ENCODE measurements around the gene DHX15. TPM values are rescaled to one million over a fixed set of nuclear protein-coding genes. Genes with fewer than 3 reads are reported as not detected.
"Not testable (repeated sequence)": the region's sequence is repeated elsewhere in the genome, so short reads cannot be mapped to it uniquely, and the experiment has no call there.

The DHX15 gene
- total and polyA plus RNA-seq, 11 donors = 24.0 to 67.8 (median 55.3) TPM

DNA sequence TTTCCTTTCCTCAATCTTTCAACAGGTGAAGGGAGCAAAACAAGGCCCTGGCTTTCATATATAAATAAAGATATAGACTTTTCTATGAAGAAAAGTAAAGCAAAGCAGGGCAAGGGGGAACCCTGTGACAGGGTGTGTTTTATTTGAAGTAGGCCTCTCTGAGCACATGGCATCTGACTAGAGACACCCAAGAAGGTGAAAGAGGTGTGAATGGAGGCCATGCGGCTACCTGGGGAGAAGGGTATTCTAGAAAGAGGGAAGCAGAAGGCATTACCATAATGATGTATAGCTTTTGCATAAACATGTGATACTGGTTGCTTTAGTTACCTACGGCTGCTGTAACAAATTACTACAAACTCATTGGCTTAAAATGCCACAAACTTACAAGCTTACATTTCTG, 75.8 kb downstream of the DHX15 start:
- 95 to 98% (median 97%) methylated on average over 2 of the region's 2 CpGs for WGBS, 4 donors
- H3K9me3 ChIP-seq = no peaks in the 10 kb centered on the region
- intact Hi-C loops (cut with DNase I) = no loop called here
- no peaks in the 10 kb centered on the region for H3K27me3 ChIP-seq
- DNase-seq (no peak), ATAC-seq (no peak)
- no peak for TF ChIP-seq POLR2A (IDR thresholded peaks at IDR 0.05)
- TF ChIP-seq, protein P1, sequence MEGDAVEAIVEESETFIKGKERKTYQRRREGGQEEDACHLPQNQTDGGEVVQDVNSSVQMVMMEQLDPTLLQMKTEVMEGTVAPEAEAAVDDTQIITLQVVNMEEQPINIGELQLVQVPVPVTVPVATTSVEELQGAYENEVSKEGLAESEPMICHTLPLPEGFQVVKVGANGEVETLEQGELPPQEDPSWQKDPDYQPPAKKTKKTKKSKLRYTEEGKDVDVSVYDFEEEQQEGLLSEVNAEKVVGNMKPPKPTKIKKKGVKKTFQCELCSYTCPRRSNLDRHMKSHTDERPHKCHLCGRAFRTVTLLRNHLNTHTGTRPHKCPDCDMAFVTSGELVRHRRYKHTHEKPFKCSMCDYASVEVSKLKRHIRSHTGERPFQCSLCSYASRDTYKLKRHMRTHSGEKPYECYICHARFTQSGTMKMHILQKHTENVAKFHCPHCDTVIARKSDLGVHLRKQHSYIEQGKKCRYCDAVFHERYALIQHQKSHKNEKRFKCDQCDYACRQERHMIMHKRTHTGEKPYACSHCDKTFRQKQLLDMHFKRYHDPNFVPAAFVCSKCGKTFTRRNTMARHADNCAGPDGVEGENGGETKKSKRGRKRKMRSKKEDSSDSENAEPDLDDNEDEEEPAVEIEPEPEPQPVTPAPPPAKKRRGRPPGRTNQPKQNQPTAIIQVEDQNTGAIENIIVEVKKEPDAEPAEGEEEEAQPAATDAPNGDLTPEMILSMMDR (IDR thresholded peaks at IDR 0.05) = no peak
- H3K27ac ChIP-seq = no peak overlapping the region
- no peak overlapping the region for H3K4me3 ChIP-seq
- peaks cover 0 to 2% (median 0%) of the 10 kb centered on the region in 9 donors for H3K36me3 ChIP-seq
- H3K4me1 ChIP-seq = no peaks in the 10 kb centered on the region

DNA sequence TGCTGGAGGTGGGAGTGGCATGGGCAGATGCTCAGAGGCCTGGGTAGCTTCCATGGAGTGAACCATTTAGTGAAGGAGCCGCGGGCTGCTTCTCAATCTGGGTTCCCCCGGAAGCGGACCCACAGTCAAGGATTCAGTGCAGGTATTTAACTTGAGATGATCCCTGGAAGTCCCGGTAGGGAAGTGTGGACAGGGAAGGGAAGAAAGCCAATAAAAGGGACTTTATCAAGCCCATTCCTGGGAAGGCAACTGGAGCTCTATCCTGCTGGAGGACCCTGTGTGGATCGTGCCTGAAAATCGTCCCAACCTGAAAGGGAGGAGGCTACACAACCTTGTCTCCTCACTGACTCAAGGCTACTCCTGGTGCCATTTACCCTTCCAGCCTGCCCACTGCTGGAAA, 76.9 kb downstream of the DHX15 start:
- no peaks in the 10 kb centered on the region for H3K4me1 ChIP-seq
- H3K4me3 ChIP-seq = no peak overlapping the region
- no peaks in the 10 kb centered on the region for H3K27me3 ChIP-seq
- H3K9me3 ChIP-seq = no peaks in the 10 kb centered on the region
- ATAC-seq (no peak), DNase-seq (no peak)
- no peak overlapping the region for H3K27ac ChIP-seq
- no peaks in the 10 kb centered on the region for H3K36me3 ChIP-seq
- intact Hi-C loops (cut with DNase I) = no loop called here
- TF ChIP-seq, protein P1 (IDR thresholded peaks at IDR 0.05) = no peak
- TF ChIP-seq POLR2A (IDR thresholded peaks at IDR 0.05) = no peak
- 87 to 91% (median 88%) methylated on average over 7 of the region's 7 CpGs for WGBS, 4 donors

DNA sequence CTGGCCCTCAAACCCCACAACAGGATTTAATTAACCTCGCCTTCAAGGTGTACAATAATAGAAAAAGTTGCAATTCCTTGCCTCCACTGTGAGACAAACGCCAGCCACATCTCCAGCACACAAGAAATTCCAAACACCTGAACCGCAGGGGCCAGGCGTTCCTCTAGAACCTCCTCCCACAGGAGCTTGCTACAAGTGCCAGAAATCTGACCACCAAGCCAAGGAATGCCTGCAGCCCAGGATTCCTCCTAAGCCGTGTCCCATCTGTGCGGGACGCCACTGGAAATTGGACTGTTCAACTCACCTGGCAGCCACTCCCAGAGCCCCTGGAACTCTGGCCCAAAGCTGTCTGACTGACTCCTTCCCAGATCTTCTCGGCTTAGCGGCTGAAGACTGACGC, 81.3 kb downstream of the DHX15 start:
- H3K4me3 ChIP-seq; intact Hi-C loops (cut with DNase I); ATAC-seq; H3K27ac ChIP-seq; H3K36me3 ChIP-seq; H3K27me3 ChIP-seq; H3K4me1 ChIP-seq; DNase-seq; H3K9me3 ChIP-seq: not testable (repeated sequence)
- WGBS, 4 donors = 89 to 92% (median 92%) methylated on average over 10 of the region's 10 CpGs

DNA sequence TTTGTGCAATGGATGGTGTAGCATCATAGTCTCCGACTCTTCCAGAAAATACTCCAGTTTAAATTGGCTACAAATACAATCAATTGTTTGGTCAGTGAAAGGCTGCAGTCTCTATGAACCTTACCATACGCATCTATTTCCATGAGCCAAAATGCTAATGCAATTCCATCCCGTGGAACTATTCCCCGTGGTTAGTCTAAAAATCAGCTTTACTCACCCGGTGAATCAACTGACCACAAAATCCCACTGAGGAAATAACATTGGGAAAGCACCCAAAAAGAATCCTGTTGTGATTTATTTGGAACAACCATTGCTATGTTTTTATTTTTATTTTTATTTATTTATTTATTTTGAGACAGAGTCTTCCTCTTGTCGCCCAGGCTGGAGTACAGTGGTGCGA, 87.1 kb downstream of the DHX15 start:
- WGBS, 4 donors = 88 to 94% (median 91%) methylated on average over 7 of the region's 7 CpGs
- DNase-seq (no peak), ATAC-seq (no peak)
- no peak overlapping the region for H3K4me3 ChIP-seq
- H3K36me3 ChIP-seq = no peaks in the 10 kb centered on the region
- H3K27ac ChIP-seq = no peak overlapping the region
- no peaks in the 10 kb centered on the region for H3K27me3 ChIP-seq
- intact Hi-C loops (cut with DNase I) = loop anchor here in 1 of 10 donors (10.0 kb wide), 1 partner anchor 478 kb away; no protein-coding TSS in a partner anchor
- H3K9me3 ChIP-seq = no peaks in the 10 kb centered on the region
- no peak for TF ChIP-seq POLR2A (IDR thresholded peaks at IDR 0.05)
- TF ChIP-seq, protein P1 (IDR thresholded peaks at IDR 0.05) = no peak
- H3K4me1 ChIP-seq = no peaks in the 10 kb centered on the region

DNA sequence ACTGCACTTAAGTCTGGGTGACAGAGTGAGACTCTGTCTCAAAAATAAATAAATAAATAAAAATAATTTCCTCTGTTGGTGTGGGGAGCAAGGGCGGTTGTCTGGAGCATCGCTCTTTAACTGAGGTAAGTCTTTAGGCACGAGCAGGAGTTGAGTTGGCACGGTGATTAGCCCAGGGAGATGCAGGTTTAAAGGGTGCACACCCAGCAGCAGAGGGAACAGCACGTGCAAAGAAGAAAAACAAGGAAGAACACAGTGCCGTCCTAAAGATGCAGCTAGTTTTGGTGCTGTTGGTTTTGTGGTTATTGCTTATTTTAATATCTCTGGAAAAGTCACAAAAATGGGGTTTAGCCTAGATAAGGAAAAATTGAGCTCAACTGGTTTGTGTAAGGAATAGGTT, 87.8 kb downstream of the DHX15 start:
- ATAC-seq (no peak), DNase-seq (no peak)
- TF ChIP-seq, protein P1 (IDR thresholded peaks at IDR 0.05) = no peak
- TF ChIP-seq POLR2A (IDR thresholded peaks at IDR 0.05) = no peak
- 91 to 94% (median 91%) methylated on average over 6 of the region's 6 CpGs for WGBS, 4 donors
- no peaks in the 10 kb centered on the region for H3K9me3 ChIP-seq
- intact Hi-C loops (cut with DNase I) = loop anchor here in 1 of 10 donors (10.0 kb wide), 1 partner anchor 478 kb away; no protein-coding TSS in a partner anchor
- no peaks in the 10 kb centered on the region for H3K36me3 ChIP-seq
- H3K4me1 ChIP-seq = no peaks in the 10 kb centered on the region
- H3K4me3 ChIP-seq = no peak overlapping the region
- no peak overlapping the region for H3K27ac ChIP-seq
- H3K27me3 ChIP-seq = no peaks in the 10 kb centered on the region
